Measurements from ENCODE around the gene MAD1L1.

MAD1L1 gene

GRCh38 chr7:2081526-2082135 lies 151.1 kb downstream of the MAD1L1 start:
- H3K27ac ChIP-seq = no peak overlapping the region
- TF ChIP-seq CTCF (conservative IDR thresholded peaks at IDR 0.05) (no peak), ZFX (IDR thresholded peaks at IDR 0.05) (no peak)

DNA sequence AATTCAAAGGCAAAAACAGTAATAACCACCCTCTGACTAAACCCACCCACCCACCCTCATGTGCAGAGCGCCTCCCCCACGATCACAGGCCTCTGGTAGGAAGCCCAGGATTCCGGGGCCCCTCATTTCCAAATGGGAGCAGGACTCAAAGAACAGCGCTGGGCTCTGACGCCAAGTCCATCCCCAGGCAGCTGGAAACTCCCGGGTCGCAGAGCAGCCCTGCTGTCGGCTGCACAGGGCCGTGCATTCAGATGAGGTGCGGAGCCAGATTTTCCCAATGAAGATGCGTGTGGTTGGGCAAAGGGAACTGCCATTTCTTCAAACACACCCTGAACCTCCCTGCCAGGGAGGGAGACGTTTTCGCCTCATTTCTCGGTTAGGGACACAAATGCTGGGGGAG lies 152.3 kb downstream of the MAD1L1 start:
- TF ChIP-seq ZFX (IDR thresholded peaks at IDR 0.05) (no peak), CTCF (conservative IDR thresholded peaks at IDR 0.05) (no peak)
- no peak overlapping the region for H3K27ac ChIP-seq

DNA sequence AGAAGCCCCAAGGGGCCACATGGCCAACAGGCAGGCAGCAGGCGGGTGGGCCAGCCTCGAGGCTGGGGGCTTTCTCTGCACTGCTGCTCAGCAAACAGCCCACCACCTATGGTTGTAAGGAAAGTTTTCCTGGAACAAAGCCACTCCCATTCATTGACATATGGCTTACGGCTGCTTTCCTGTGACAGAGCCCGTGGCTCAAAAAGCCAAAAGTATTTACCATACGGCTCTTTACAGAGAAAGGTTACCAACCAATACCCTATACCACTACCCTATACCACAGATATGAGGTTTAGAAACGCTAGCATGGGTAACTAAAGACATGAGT lies 152.7 kb downstream of the MAD1L1 start:
- H3K27ac ChIP-seq = no peak overlapping the region
- TF ChIP-seq ZFX (IDR thresholded peaks at IDR 0.05) (no peak), CTCF (conservative IDR thresholded peaks at IDR 0.05) (no peak)

DNA sequence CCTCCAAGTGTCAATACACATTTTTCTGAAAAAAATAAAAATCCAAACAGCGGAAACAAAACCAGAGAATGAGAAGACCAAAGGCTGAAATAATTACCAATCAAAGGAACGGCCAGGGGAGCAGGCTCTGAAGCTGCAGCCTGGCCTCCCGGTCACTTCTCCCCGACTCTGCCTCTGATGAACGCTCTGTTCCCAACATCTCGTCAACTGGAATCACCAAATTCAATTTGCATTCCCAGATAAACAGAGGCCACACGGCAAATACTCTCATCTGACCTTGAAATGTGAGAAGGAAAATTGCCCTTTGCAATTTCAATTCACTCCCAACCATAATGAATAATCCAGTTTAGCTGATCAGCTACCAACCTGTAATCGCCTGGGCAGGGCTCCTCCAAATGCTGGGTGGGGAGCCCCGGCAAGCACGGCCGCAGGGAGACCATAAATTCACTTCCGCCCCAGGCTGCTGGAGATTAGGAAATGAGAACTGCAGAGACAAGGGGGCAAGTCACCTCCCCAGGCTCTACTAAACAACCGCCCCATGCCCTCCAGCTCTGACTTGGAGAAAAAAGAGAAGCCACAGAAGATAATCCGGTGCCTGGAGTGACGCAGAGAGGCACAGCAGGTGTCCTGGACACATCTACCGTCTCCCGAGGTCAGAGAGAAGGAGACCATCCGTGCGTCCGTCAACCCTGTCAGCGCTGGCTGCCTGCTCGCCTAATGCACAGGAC lies 153.2 kb downstream of the MAD1L1 start:
- TF ChIP-seq CTCF (conservative IDR thresholded peaks at IDR 0.05) (no peak), ZFX (IDR thresholded peaks at IDR 0.05) (no peak)
- H3K27ac ChIP-seq = no peak overlapping the region

GRCh38 chr7:2078899-2079298 lies 153.8 kb downstream of the MAD1L1 start:
- no peak overlapping the region for H3K27ac ChIP-seq
- TF ChIP-seq ZFX (IDR thresholded peaks at IDR 0.05) (no peak), CTCF (conservative IDR thresholded peaks at IDR 0.05) (no peak)

- no peak for TF ChIP-seq CTCF (conservative IDR thresholded peaks at IDR 0.05)
- TF ChIP-seq ZFX (IDR thresholded peaks at IDR 0.05) = no peak
These were observed 156.1 kb downstream of the MAD1L1 start for GRCh38 chr7:2076649-2077064.

GRCh38 chr7:2075811-2076210 lies 156.9 kb downstream of the MAD1L1 start:
- TF ChIP-seq ZFX (IDR thresholded peaks at IDR 0.05) (no peak), CTCF (conservative IDR thresholded peaks at IDR 0.05) (no peak)
- H3K27ac ChIP-seq = no peak overlapping the region

More at GRCh38 chr7:2076649-2077064, 156.1 kb downstream of the MAD1L1 start:
- H3K27ac ChIP-seq = no peak overlapping the region

Data from C4-2B (cell line).